ENCODE results near the gene KCNK16.

- TF ChIP-seq SMC3 (IDR thresholded peaks at IDR 0.05; ENCODE audit: low read depth, low read length) (no peak), USF2 (IDR thresholded peaks at IDR 0.05; ENCODE audit: low read depth, low read length) (no peak), ELK1 (IDR thresholded peaks at IDR 0.05; ENCODE audit: borderline replicate concordance, low read depth, low read length) (no peak), NFE2L2 (IDR thresholded peaks at IDR 0.05; ENCODE audit: low read depth, low read length) (no peak), RAD21 (IDR thresholded peaks at IDR 0.05; ENCODE audit: low read length) (no peak)
These were observed 15.9 kb upstream of the KCNK16 start for GRCh38 chr6:39338397-39338796.

All from IMR-90 (cell line).